ENCODE measurements around the gene PPP4R1. TPM values are rescaled to one million over a fixed set of nuclear protein-coding genes. Genes with fewer than 3 reads are reported as not detected.

The PPP4R1 gene
- polyA plus RNA-seq, 1 donor (not counting 4 experiments of a cell fraction or from before 2014, with no cell fraction given) = 200 TPM

GRCh38 chr18:9661564-9661963, 47.2 kb upstream of the PPP4R1 start:
- no peak overlapping the region for H3K4me3 ChIP-seq (ENCODE audit: control insufficient read depth in 2 of 3, extremely low read depth in 1 of 3, insufficient read depth in 2 of 3, low read depth in 1 of 3, low read length in 3 of 3)
- H3K36me3 ChIP-seq (ENCODE audit: control insufficient read depth in 2 of 2, extremely low read depth in 1 of 2, insufficient read depth in 2 of 2, low read length in 2 of 2) = no peaks in the 10 kb centered on the region
- H3K27me3 ChIP-seq (ENCODE audit: control insufficient read depth, extremely low read depth, insufficient read depth, low read length) = no peaks in the 10 kb centered on the region
- H3K4me1 ChIP-seq (ENCODE audit: control insufficient read depth, extremely low read depth, insufficient read depth, low read length) = peaks cover 19% of the 10 kb centered on the region
- no peak for FAIRE-seq
- dilution Hi-C loops (cut with MboI; ENCODE audit: extremely low pct_ligation_motif_present, low sequenced_read_pairs) = no loop called here
- no peak for DNase-seq (ENCODE audit: low read depth, low spot score)
- no peaks in the 10 kb centered on the region for H4K20me1 ChIP-seq (ENCODE audit: control insufficient read depth, extremely low read depth, insufficient read depth, low read length)
- H2AFZ ChIP-seq (ENCODE audit: control insufficient read depth, low read length) = no peak overlapping the region
- no peak overlapping the region for H3K27ac ChIP-seq (ENCODE audit: control insufficient read depth, insufficient read depth, low read length)
- no peaks in the 10 kb centered on the region for H3K79me2 ChIP-seq (ENCODE audit: control insufficient read depth, insufficient read depth, low read length)
- H3K9ac ChIP-seq (ENCODE audit: control insufficient read depth, extremely low read depth, insufficient read depth, low read length) = no peak overlapping the region
- no peak for TF ChIP-seq EZH2 (IDR thresholded peaks at IDR 0.05; ENCODE audit: low read length)
- TF ChIP-seq, protein P1, sequence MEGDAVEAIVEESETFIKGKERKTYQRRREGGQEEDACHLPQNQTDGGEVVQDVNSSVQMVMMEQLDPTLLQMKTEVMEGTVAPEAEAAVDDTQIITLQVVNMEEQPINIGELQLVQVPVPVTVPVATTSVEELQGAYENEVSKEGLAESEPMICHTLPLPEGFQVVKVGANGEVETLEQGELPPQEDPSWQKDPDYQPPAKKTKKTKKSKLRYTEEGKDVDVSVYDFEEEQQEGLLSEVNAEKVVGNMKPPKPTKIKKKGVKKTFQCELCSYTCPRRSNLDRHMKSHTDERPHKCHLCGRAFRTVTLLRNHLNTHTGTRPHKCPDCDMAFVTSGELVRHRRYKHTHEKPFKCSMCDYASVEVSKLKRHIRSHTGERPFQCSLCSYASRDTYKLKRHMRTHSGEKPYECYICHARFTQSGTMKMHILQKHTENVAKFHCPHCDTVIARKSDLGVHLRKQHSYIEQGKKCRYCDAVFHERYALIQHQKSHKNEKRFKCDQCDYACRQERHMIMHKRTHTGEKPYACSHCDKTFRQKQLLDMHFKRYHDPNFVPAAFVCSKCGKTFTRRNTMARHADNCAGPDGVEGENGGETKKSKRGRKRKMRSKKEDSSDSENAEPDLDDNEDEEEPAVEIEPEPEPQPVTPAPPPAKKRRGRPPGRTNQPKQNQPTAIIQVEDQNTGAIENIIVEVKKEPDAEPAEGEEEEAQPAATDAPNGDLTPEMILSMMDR (optimal IDR thresholded peaks at IDR 0.05 in 1 of 3, IDR thresholded peaks at IDR 0.05 in 1 of 3, conservative IDR thresholded peaks at IDR 0.05 in 1 of 3; ENCODE audit: extremely low read depth in 1 of 3, insufficient read depth in 2 of 3, low read length in 3 of 3) = peak; percentile 33 to 74 (median 58)
- no peaks in the 10 kb centered on the region for H3K9me3 ChIP-seq (ENCODE audit: control insufficient read depth, low read depth, low read length)
- no peak overlapping the region for H3K4me2 ChIP-seq (ENCODE audit: control insufficient read depth, extremely low read depth, insufficient read depth, low read depth, low read length)
- H3K9me1 ChIP-seq (ENCODE audit: control insufficient read depth, extremely low read depth, insufficient read depth, low read length) = no peaks in the 10 kb centered on the region

- H3K9me3 ChIP-seq (ENCODE audit: control insufficient read depth, low read depth, low read length) = no peaks in the 10 kb centered on the region
- H3K4me3 ChIP-seq (ENCODE audit: control insufficient read depth in 2 of 3, extremely low read depth in 1 of 3, insufficient read depth in 2 of 3, low read depth in 1 of 3, low read length in 3 of 3) = no peak overlapping the region
- no peak overlapping the region for H3K4me2 ChIP-seq (ENCODE audit: control insufficient read depth, extremely low read depth, insufficient read depth, low read depth, low read length)
- H3K27ac ChIP-seq (ENCODE audit: control insufficient read depth, insufficient read depth, low read length) = peak overlapping the region; percentile 98
- no peaks in the 10 kb centered on the region for H3K36me3 ChIP-seq (ENCODE audit: control insufficient read depth in 2 of 2, extremely low read depth in 1 of 2, insufficient read depth in 2 of 2, low read length in 2 of 2)
- H2AFZ ChIP-seq (ENCODE audit: control insufficient read depth, low read length) = no peak overlapping the region
- H3K9me1 ChIP-seq (ENCODE audit: control insufficient read depth, extremely low read depth, insufficient read depth, low read length) = no peaks in the 10 kb centered on the region
- DNase-seq (ENCODE audit: low read depth, low spot score) (no peak), FAIRE-seq (no peak)
- dilution Hi-C loops (cut with MboI; ENCODE audit: extremely low pct_ligation_motif_present, low sequenced_read_pairs) = no loop called here
- no peaks in the 10 kb centered on the region for H3K79me2 ChIP-seq (ENCODE audit: control insufficient read depth, insufficient read depth, low read length)
- TF ChIP-seq, protein P1 (optimal IDR thresholded peaks at IDR 0.05 in 1 of 3, IDR thresholded peaks at IDR 0.05 in 1 of 3, conservative IDR thresholded peaks at IDR 0.05 in 1 of 3; ENCODE audit: extremely low read depth in 1 of 3, insufficient read depth in 2 of 3, low read length in 3 of 3) = no peak
- TF ChIP-seq EZH2 (IDR thresholded peaks at IDR 0.05; ENCODE audit: low read length) = no peak
- H3K9ac ChIP-seq (ENCODE audit: control insufficient read depth, extremely low read depth, insufficient read depth, low read length) = no peak overlapping the region
- peaks cover 19% of the 10 kb centered on the region for H3K4me1 ChIP-seq (ENCODE audit: control insufficient read depth, extremely low read depth, insufficient read depth, low read length)
- H4K20me1 ChIP-seq (ENCODE audit: control insufficient read depth, extremely low read depth, insufficient read depth, low read length) = no peaks in the 10 kb centered on the region
- H3K27me3 ChIP-seq (ENCODE audit: control insufficient read depth, extremely low read depth, insufficient read depth, low read length) = no peaks in the 10 kb centered on the region
Measured at GRCh38 chr18:9659499-9660375, 45.4 kb upstream of the PPP4R1 start.

Data from keratinocyte (primary cell).